OCI-M1 (cell line): ENCODE results near the gene GLMP.

Experiments
- DNase-seq: peaks from one replicate; lab custom pipeline; 2025; lab: John Stamatoyannopoulos, UW

The GLMP gene

GRCh38 chr1:156248323-156248683 lies 47.2 kb downstream of the GLMP start:
- no peak for DNase-seq

GRCh38 chr1:156247460-156248322 lies 47.8 kb downstream of the GLMP start, which contains the start of gene PAQR6:
PAQR6 (minus strand) TSS chr1:156248056; CDS start chr1:156246731, 1,325 bp downstream.
- DNase-seq, result no peak

DNA sequence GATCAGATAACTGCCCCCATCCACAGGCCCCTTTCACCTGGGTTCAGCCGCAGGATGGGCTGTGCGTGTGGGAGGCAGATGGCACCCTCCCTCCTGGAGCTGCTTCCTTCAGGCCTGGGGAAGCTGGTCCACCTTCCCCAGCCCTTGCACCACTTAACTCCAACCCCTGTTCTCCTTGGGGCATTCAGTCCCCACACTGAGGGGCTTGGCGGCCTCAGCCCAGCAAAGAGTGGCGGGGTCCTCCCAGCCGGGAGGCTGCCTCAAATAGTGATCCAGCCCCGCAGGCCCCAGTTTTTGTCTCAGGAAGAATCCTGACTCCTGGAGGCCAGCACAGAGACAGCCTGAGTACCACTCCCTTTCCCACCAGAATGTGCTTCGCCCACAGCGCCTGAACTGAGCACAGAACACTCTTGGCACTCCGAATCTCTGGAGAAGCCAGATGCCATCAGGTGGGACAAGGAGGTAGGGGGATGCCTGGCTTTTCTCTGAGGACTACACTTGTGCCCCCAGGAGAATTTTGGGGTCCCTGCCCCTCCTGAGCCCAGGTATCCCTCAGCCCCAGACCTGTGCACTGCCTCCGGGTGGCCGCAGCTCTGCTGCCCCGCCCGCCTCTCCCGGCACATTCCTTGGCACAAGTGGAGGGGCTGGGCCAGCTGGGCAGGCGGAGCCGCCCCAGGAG lies 48.6 kb downstream of the GLMP start:
- DNase-seq, result no peak

DNA sequence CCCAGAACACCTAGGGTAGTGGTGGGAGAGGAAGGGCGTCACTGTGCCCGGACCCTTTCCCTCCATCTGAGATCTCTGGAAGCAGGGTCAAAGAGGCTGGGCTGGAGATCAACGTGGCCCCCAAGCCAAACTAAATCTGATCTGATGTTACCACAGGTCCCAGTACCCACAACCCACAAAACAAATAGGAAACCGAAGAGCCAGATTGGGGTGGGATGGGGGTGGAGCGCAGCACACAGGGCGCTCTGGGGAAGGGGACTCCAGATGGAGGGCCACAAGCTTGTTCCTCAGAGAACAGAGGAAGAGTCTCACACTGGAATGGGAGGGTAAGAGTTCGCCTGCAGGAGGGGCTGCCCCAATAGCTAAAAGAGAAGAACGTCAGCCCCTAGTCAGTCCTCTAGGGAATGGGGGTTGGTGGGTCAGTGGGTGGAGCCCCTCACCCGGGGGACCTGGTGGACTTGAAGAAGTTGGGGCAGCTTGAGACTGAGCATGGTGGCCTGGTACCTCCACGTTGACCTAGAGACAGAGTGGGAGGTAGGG lies 49.2 kb downstream of the GLMP start:
- no peak for DNase-seq

DNA sequence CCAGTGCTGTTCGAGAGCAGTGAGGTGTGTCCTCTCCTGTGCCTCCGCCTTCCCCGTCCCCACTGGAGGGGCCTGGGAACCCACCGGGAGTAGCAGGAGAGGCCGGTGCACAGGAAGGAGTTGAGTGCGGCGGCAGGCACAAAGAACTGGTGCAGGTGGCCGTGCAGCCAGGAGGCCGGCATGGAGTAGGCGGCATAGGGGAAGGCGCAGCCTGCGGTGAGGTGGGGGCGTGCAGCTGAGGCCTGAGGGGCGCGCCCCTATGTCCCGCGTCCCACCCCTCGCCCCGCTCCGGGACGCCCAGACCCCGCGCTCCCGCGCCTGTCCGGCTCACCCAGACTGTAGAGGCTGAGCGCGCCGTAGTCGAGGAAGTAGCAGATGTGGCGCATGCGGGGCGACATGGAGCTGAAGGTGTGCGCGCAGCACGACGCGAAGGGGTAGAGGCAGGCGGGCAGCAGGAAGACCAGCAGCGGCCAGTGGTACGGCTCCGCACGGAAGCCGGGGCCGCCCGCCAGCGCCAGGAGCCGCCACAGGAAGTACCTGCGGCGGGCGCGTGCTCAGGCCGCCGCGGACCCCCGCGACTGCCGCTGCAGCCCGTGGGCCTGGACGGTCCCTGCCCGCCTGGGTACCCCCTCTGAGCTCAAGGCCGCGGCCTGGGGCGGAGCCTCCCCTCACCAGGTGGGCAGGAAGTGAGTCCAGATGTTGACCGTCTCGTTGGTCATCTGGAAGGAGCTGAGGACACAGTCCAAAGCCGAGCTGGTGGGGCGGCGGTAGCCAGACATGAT lies 49.8 kb downstream of the GLMP start:
- DNase-seq, result no peak

- no peak for DNase-seq
These were observed 50.8 kb downstream of the GLMP start for GRCh38 chr1:156244712-156245111.

- DNase-seq, result no peak
These were observed 51.4 kb downstream of the GLMP start for GRCh38 chr1:156244126-156244525.

DNA sequence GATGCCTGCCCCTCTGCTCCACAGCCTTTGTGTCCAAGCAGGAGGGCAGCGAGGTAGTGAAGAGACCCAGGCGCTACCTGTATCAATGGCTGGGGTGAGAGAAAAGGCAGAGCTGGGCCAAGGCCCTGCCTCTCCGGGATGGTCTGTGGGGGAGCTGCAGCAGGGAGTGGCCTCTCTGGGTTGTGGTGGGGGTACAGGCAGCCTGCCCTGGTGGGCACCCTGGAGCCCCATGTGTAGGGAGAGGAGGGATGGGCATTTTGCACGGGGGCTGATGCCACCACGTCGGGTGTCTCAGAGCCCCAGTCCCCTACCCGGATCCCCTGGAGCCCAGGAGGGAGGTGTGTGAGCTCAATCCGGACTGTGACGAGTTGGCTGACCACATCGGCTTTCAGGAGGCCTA lies 52.7 kb downstream of the GLMP start:
- no peak for DNase-seq
